DND-41 (cell line): ENCODE results near the gene PPP1R1C.

Source experiments
- ATAC-seq: fragments of 200-7000 bp; cut with Tn5 transposase; 3 replicates; pipeline ENCODE4 v1.9.1; 2021; ENCODE audit warnings: low read depth; ENCODE audit not compliant: insufficient read depth
- DNase-seq: peaks from one replicate; pipeline ENCODE4 v3.0.0-alpha.2; 2020
- H2AFZ ChIP-seq: 2 replicates; pipeline ENCODE4 v1.6.0; 2012; ENCODE audit warnings: low read depth, low read length
- H3K27ac ChIP-seq: 2 replicates; pipeline ENCODE4 v1.5.1; 2012; ENCODE audit warnings: low read length, inconsistent platforms
- H3K27me3 ChIP-seq: fragments of 200-600 bp; sonication (generic); 2 replicates; pipeline ENCODE4 v1.6.0; 2012; ENCODE audit warnings: low read length, mild to moderate bottlenecking, inconsistent platforms; ENCODE audit not compliant: insufficient read depth, poor library complexity
- H3K36me3 ChIP-seq: 2 replicates; pipeline ENCODE4 v1.5.1; 2012; ENCODE audit warnings: low read length, inconsistent platforms; ENCODE audit not compliant: insufficient read depth
- H3K4me1 ChIP-seq: 2 replicates; pipeline ENCODE4 v1.5.1; 2012; ENCODE audit warnings: mild to moderate bottlenecking, low read length; ENCODE audit not compliant: insufficient read depth
- H3K4me2 ChIP-seq: 2 replicates; pipeline ENCODE4 v1.6.0; 2012; ENCODE audit warnings: mild to moderate bottlenecking, moderate library complexity, low read length, inconsistent platforms; ENCODE audit not compliant: insufficient read depth
- H3K4me3 ChIP-seq, 2 experiments: fragments of 200-600 bp in 1 of 2; shearing (Covaris generic) in 1 of 2; 2 replicates each; pipeline ENCODE4 v1.5.1; 2012 to 2016; ENCODE audit warnings: inconsistent platforms in 2 of 2, low read length in 2 of 2, mild to moderate bottlenecking in 2 of 2, low read depth in 1 of 2, moderate library complexity in 1 of 2
- H3K79me2 ChIP-seq: 2 replicates; pipeline ENCODE4 v1.6.0; 2012; ENCODE audit warnings: low read length, inconsistent platforms; ENCODE audit not compliant: insufficient read depth
- H3K9ac ChIP-seq: 2 replicates; pipeline ENCODE4 v1.6.0; 2012; ENCODE audit warnings: low read depth, mild to moderate bottlenecking, inconsistent platforms, low read length, moderate library complexity
- H3K9me3 ChIP-seq: 2 replicates; pipeline ENCODE4 v1.5.1; 2012; ENCODE audit warnings: low read length, moderate library complexity, mild to moderate bottlenecking, inconsistent platforms; ENCODE audit not compliant: insufficient read depth, severe bottlenecking
- H4K20me1 ChIP-seq: 2 replicates; pipeline ENCODE4 v1.6.0; 2012; ENCODE audit warnings: low read length; ENCODE audit not compliant: insufficient read depth
- EZH2 ChIP-seq: IDR thresholded peaks from 3 replicates; pipeline ENCODE4 v1.6.1; 2012; ENCODE audit warnings: borderline replicate concordance, low read depth, mild to moderate bottlenecking, moderate library complexity, low read length, inconsistent platforms; ENCODE audit not compliant: severe bottlenecking
- TF ChIP-seq, protein P1 (sequence below): IDR thresholded peaks from 2 replicates; pipeline ENCODE4 v1.5.1; 2012; ENCODE audit warnings: borderline replicate concordance, low read length, moderate library complexity, mild to moderate bottlenecking; ENCODE audit not compliant: poor library complexity, severe bottlenecking; ENCODE audit errors: extremely low read depth

The PPP1R1C gene

DNA sequence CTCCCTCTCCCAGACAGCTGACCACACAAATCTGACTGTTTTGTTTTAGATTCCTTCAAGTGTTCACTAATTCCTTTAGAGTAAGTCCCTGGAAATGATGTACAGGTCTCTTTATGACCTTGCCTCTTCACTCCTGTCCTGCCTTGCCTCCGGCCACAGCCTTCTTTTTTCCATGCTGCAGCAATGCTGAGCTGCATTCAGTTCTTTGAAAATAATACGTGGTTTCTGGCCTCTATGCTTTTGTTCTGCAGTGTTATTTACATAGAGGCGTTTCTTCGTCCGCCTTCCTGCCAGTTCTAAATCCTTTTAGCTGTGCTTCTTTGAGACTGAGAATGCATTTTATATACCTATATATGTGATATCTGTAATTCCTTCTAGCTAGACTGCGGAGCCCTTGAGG, 87.2 kb downstream of the PPP1R1C start:
- Histone ChIP-seq H3K4me2 (no peak overlapping the region), H2AFZ (no peak overlapping the region), H3K27me3 (no peaks in the 10 kb centered on the region), H3K27ac (no peak overlapping the region), H3K4me3 (no peak overlapping the region), H3K9me3 (no peaks in the 10 kb centered on the region), H4K20me1 (no peaks in the 10 kb centered on the region), H3K79me2 (no peaks in the 10 kb centered on the region), H3K9ac (no peak overlapping the region), H3K4me1 (no peaks in the 10 kb centered on the region), H3K36me3 (no peaks in the 10 kb centered on the region)
- no peak for DNase-seq
- TF ChIP-seq EZH2: no peak
- TF ChIP-seq, protein P1, sequence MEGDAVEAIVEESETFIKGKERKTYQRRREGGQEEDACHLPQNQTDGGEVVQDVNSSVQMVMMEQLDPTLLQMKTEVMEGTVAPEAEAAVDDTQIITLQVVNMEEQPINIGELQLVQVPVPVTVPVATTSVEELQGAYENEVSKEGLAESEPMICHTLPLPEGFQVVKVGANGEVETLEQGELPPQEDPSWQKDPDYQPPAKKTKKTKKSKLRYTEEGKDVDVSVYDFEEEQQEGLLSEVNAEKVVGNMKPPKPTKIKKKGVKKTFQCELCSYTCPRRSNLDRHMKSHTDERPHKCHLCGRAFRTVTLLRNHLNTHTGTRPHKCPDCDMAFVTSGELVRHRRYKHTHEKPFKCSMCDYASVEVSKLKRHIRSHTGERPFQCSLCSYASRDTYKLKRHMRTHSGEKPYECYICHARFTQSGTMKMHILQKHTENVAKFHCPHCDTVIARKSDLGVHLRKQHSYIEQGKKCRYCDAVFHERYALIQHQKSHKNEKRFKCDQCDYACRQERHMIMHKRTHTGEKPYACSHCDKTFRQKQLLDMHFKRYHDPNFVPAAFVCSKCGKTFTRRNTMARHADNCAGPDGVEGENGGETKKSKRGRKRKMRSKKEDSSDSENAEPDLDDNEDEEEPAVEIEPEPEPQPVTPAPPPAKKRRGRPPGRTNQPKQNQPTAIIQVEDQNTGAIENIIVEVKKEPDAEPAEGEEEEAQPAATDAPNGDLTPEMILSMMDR: no peak
- no peak for ATAC-seq

DNA sequence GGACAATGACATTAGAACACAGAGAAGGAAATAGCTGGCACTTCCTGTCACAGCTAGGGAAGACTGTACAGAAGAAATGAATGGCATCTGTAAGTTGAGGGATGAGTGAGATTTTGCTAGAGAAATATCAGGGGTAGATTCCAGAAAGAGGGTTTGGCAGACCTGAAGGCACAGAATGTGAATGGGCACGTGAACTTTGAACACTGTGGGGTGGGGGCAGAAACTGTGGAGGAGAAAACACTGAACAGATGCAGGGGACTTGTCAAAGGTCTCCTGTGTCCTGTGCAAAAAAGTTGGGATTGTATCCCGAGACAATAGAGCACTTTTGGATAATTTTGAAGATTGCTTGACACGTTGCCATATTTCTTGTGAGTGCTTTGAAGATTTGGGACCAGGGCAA, 88.0 kb downstream of the PPP1R1C start:
- Histone ChIP-seq H3K4me1 (no peaks in the 10 kb centered on the region), H3K27ac (no peak overlapping the region), H4K20me1 (no peaks in the 10 kb centered on the region), H2AFZ (no peak overlapping the region), H3K9me3 (no peaks in the 10 kb centered on the region), H3K4me3 (no peak overlapping the region), H3K36me3 (no peaks in the 10 kb centered on the region), H3K27me3 (no peaks in the 10 kb centered on the region), H3K9ac (no peak overlapping the region), H3K79me2 (no peaks in the 10 kb centered on the region), H3K4me2 (no peak overlapping the region)
- TF ChIP-seq EZH2: no peak
- ATAC-seq (no peak), DNase-seq (no peak)

DNA sequence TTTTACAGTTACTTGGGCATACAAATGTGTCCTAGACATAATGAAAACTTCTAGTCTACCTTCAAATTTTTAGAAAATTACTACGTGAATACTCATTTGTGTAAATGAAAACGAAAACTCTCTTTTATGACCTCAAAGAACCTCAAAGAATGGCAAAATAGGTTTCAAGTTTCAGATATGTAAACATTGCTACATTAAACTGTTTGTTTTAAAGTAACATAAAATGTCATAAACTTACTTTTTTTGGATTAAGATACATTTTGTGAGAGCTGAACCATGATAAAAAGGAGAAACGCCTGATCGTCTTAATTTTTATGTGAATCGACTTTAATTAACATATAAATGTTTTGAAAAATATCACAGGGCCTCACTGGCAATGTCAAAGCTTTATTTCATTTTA, 91.4 kb downstream of the PPP1R1C start:
- Histone ChIP-seq H3K9ac (no peak overlapping the region), H3K27ac (no peak overlapping the region), H3K4me1 (no peaks in the 10 kb centered on the region), H3K79me2 (no peaks in the 10 kb centered on the region), H3K4me2 (no peak overlapping the region), H3K9me3 (no peaks in the 10 kb centered on the region), H3K36me3 (no peaks in the 10 kb centered on the region), H3K4me3 (no peak overlapping the region), H2AFZ (no peak overlapping the region), H3K27me3 (no peaks in the 10 kb centered on the region), H4K20me1 (no peaks in the 10 kb centered on the region)
- no peak for ATAC-seq
- TF ChIP-seq EZH2: no peak
- TF ChIP-seq, protein P1: no peak
- no peak for DNase-seq

DNA sequence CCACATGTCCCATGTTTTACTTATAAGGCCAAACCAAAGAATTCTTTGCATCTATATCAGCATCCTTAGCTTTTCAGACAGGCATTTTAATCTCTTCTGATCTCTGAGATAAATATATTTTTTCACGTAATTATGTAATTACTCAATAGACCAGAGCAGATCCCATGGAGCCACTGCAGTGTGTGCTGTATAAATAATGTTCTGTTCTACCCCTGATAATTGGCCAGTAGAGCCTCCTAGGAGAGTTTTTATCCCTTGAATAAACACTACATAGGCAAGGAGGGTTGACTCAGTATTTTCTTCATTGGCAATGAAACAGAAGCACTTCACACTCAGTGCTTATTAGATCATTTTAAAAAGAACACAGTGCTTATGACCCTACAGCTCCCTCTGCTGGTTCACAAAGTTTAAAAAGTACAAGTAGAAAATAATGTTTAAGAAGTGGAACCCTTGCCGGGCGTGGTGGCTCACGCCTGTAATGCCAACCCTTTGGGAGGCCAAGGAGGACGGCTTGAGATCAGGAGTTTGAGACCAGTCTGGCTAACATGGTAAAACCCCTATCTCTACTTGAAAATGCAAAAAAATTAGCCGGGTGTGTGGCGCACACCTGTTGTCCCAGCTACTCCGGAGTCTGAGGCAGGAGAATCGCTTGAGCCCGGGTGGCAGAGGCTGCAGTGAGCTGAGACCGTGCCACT, 91.9 kb downstream of the PPP1R1C start:
- Histone ChIP-seq H3K4me3 (no peak overlapping the region), H3K9me3 (no peaks in the 10 kb centered on the region), H3K36me3 (no peaks in the 10 kb centered on the region), H3K27ac (no peak overlapping the region), H3K9ac (no peak overlapping the region), H3K4me2 (no peak overlapping the region), H3K27me3 (no peaks in the 10 kb centered on the region), H4K20me1 (no peaks in the 10 kb centered on the region), H3K4me1 (no peaks in the 10 kb centered on the region), H2AFZ (no peak overlapping the region), H3K79me2 (no peaks in the 10 kb centered on the region)
- ATAC-seq (peak; percentile 80), DNase-seq (peak; percentile 37)
- TF ChIP-seq, protein P1: peak; percentile 66
- no peak for TF ChIP-seq EZH2
